ENCODE data around the gene SPEG. TPM values are rescaled to one million over a fixed set of nuclear protein-coding genes. Genes with fewer than 3 reads are reported as not detected.

SPEG gene
- total RNA-seq, 1 experiment from 2014 or later: 56.6 TPM

DNA sequence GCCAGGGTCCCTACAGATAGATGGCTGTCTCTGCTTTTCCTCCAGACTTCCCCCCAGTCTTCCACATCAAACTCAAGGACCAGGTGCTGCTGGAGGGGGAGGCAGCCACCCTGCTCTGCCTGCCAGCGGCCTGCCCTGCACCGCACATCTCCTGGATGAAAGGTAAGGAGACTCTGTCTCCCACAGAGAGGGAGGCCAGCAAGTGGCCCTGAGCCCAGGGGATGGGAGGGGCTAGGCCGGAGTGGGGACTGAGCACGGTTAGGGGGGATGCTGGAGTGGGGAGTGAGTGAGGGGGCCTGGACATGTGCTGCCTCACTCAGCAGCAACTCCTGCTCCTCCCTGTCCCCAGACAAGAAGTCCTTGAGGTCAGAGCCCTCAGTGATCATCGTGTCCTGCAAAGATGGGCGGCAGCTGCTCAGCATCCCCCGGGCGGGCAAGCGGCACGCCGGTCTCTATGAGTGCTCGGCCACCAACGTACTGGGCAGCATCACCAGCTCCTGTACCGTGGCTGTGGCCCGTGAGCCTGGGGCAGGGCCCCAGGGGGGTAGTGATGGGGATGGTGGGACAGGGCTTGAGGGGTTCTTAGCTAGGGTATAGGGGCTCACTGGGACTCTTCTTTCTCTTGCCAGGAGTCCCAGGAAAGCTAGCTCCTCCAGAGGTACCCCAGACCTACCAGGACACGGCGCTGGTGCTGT is 53.7 kb downstream of the SPEG start:
- BruUV-seq (replicated peaks): no TSS peak
- CTCF ChIA-PET: interaction anchor here (0.7 kb wide), 1 partner anchor 10 kb away, joined by 3 read pairs; the partner anchor contains the start of gene GMPPA
- no peak for TF ChIP-seq REST (IDR thresholded peaks at IDR 0.05; ENCODE audit: low read depth)
- TF ChIP-seq POLR2A (IDR thresholded peaks at IDR 0.05; ENCODE audit: borderline replicate concordance, extremely low read depth, insufficient read depth, insufficient read length): no peak
- no peak for TF ChIP-seq ELF1 (IDR thresholded peaks at IDR 0.05; ENCODE audit: borderline replicate concordance, low read depth)
- TF ChIP-seq SP1 (IDR thresholded peaks at IDR 0.05; ENCODE audit: low read depth): no peak
- TF ChIP-seq EGR1 (IDR thresholded peaks at IDR 0.05; ENCODE audit: low read depth): no peak
- TF ChIP-seq ZFX (IDR thresholded peaks at IDR 0.05): no peak
- TF ChIP-seq, protein P1, sequence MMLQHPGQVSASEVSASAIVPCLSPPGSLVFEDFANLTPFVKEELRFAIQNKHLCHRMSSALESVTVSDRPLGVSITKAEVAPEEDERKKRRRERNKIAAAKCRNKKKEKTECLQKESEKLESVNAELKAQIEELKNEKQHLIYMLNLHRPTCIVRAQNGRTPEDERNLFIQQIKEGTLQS (IDR thresholded peaks at IDR 0.05): no peak
- TF ChIP-seq EZH2 (IDR thresholded peaks at IDR 0.05): no peak
- TF ChIP-seq RAD21 (IDR thresholded peaks at IDR 0.05; ENCODE audit: low read depth): no peak
- TF ChIP-seq SRF (IDR thresholded peaks at IDR 0.05; ENCODE audit: low read depth): no peak
- no peak for TF ChIP-seq CTCF (IDR thresholded peaks at IDR 0.05 in 2 of 3, conservative IDR thresholded peaks at IDR 0.05 in 1 of 3; ENCODE audit: borderline replicate concordance in 1 of 3, insufficient read depth in 1 of 3, low read depth in 2 of 3, low read length in 2 of 3)
- TF ChIP-seq YY1 (IDR thresholded peaks at IDR 0.05; ENCODE audit: extremely low read depth, insufficient replicate concordance, low read depth, low read length): no peak
- no peak for TF ChIP-seq POLR2AphosphoS5 (IDR thresholded peaks at IDR 0.05; ENCODE audit: low read depth, low read length)
- no peak for TF ChIP-seq ZNF274 (IDR thresholded peaks at IDR 0.05; ENCODE audit: low read depth, low read length)
- no peak for TF ChIP-seq CEBPB (IDR thresholded peaks at IDR 0.05; ENCODE audit: low read depth)
- TF ChIP-seq CBX3 (IDR thresholded peaks at IDR 0.05; ENCODE audit: low read depth): no peak
- no peak for TF ChIP-seq TCF7L2 (IDR thresholded peaks at IDR 0.05; ENCODE audit: borderline replicate concordance, extremely low read depth, insufficient read depth, insufficient read length)
- TF ChIP-seq FOSL1 (IDR thresholded peaks at IDR 0.05; ENCODE audit: low read depth): no peak
- TF ChIP-seq SIN3A (IDR thresholded peaks at IDR 0.05; ENCODE audit: low read depth): no peak
- TF ChIP-seq ZBTB33 (IDR thresholded peaks at IDR 0.05; ENCODE audit: extremely low read depth, insufficient replicate concordance, low read length): no peak
- POLR2A ChIA-PET: no interaction called here
- DNase-seq (ENCODE audit: low read depth, low spot score): no peak
- H3K4me2 ChIP-seq (ENCODE audit: low read length): no peak overlapping the region
- no peak overlapping the region for H3K9ac ChIP-seq (ENCODE audit: low read length)
- no peak overlapping the region for H2AFZ ChIP-seq (ENCODE audit: low read depth, low read length, poor library complexity, severe bottlenecking)
- H3K27me3 ChIP-seq (ENCODE audit: insufficient read depth, low read length): no peaks in the 10 kb centered on the region
- intact Hi-C loops (cut with micrococcal nuclease): no loop called here
- H4K20me1 ChIP-seq (ENCODE audit: insufficient read depth): no peaks in the 10 kb centered on the region
- H3K9me2 ChIP-seq (ENCODE audit: insufficient read depth): no peaks in the 10 kb centered on the region
- no peak overlapping the region for H3K4me3 ChIP-seq (replicated peaks in 1 of 2; ENCODE audit: low read depth in 1 of 2, low read length in 2 of 2)
- no peaks in the 10 kb centered on the region for H3K79me2 ChIP-seq (ENCODE audit: insufficient read depth, low read length)
- RAD21 ChIA-PET (ENCODE audit: low non-redundant PET in 1 of 2, low total read pairs in 2 of 2, uncharacterized antibody in 2 of 2, unreplicated experiment in 2 of 2): no interaction called here
- ATAC-seq: no peak
- no peaks in the 10 kb centered on the region for H3K4me1 ChIP-seq (ENCODE audit: control insufficient read depth in 1 of 2, insufficient read depth in 2 of 2, low read length in 2 of 2)
- no peaks in the 10 kb centered on the region for H3K9me3 ChIP-seq (ENCODE audit: control insufficient read depth in 1 of 2, insufficient read depth in 1 of 2, low read depth in 1 of 2, low read length in 2 of 2)
- H3K27ac ChIP-seq (ENCODE audit: low read depth, low read length): no peak overlapping the region
- H3K36me3 ChIP-seq (ENCODE audit: control insufficient read depth in 1 of 2, insufficient read depth in 2 of 2, low read length in 2 of 2): no peaks in the 10 kb centered on the region
